ENCODE data around the gene FBXL3. TPM values are rescaled to one million over a fixed set of nuclear protein-coding genes. Genes with fewer than 3 reads are reported as not detected.
A peak's percentile ranks its signal among the peaks of the same experiment; 100 is the strongest.

The FBXL3 gene, protein sequence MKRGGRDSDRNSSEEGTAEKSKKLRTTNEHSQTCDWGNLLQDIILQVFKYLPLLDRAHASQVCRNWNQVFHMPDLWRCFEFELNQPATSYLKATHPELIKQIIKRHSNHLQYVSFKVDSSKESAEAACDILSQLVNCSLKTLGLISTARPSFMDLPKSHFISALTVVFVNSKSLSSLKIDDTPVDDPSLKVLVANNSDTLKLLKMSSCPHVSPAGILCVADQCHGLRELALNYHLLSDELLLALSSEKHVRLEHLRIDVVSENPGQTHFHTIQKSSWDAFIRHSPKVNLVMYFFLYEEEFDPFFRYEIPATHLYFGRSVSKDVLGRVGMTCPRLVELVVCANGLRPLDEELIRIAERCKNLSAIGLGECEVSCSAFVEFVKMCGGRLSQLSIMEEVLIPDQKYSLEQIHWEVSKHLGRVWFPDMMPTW
- 32.8 and 33.1 TPM in 2 replicates for polyA plus RNA-seq (2013)

- peaks cover 22% of the 10 kb centered on the region for H3K79me2 ChIP-seq (ENCODE audit: control insufficient read depth, insufficient read depth, low read length, poor library complexity)
- no peaks in the 10 kb centered on the region for H3K27me3 ChIP-seq (ENCODE audit: insufficient read depth, low read length)
- peak; percentile 81 to 91 for DNase-seq
- H3K27ac ChIP-seq (ENCODE audit: low read depth, low read length), result peak within 1 kb of the TSS; percentile 91
- peak within 1 kb of the TSS; percentile 88 for H3K4me2 ChIP-seq (ENCODE audit: low read length)
- H3K23ac ChIP-seq (ENCODE audit: low read length), result no peak within 1 kb of the TSS
- H2BK120ac ChIP-seq (ENCODE audit: insufficient read depth, low read length, poor library complexity), result peak within 1 kb of the TSS; percentile 99
- H2BK5ac ChIP-seq (ENCODE audit: low read depth, low read length, poor library complexity), result peak within 1 kb of the TSS; percentile 97
- H3K18ac ChIP-seq (ENCODE audit: low read length), result peak within 1 kb of the TSS; percentile 99
- H3K79me1 ChIP-seq (ENCODE audit: low read length), result peaks cover 19% of the 10 kb centered on the region
- H3K4ac ChIP-seq (ENCODE audit: low read depth, low read length), result peak within 1 kb of the TSS; percentile 97
- H3K4me3 ChIP-seq (ENCODE audit: low read depth, low read length), result peak within 1 kb of the TSS; percentile 89
- WGBS (ENCODE audit: extremely low coverage, insufficient coverage, insufficient read length), result no CpG with 5 or more reads among the region's 74 CpGs
- peak within 1 kb of the TSS; percentile 84 for H3K9ac ChIP-seq (ENCODE audit: low read length)
- peak within 1 kb of the TSS; percentile 99 for H4K8ac ChIP-seq (ENCODE audit: low read depth, low read length)
- peaks cover 5 to 20% of the 10 kb centered on the region in 2 experiments for H3K4me1 ChIP-seq (ENCODE audit: control insufficient read depth in 1 of 2, insufficient read depth in 2 of 2, low read length in 2 of 2)
- H2BK12ac ChIP-seq (ENCODE audit: low read length), result peak within 1 kb of the TSS; percentile 23
- H2AFZ ChIP-seq (ENCODE audit: insufficient read depth, low read length, poor library complexity), result peak within 1 kb of the TSS; percentile 97
- H4K91ac ChIP-seq (ENCODE audit: low read depth, low read length), result peak within 1 kb of the TSS; percentile 100
- H4K12ac ChIP-seq (ENCODE audit: low read depth, low read length), result peak within 1 kb of the TSS; percentile 99
- H3K9me3 ChIP-seq (ENCODE audit: insufficient read depth, low read depth, low read length), result no peaks in the 10 kb centered on the region
- peak within 1 kb of the TSS; percentile 93 for H2AK5ac ChIP-seq (ENCODE audit: low read length)
- H3K36me3 ChIP-seq (ENCODE audit: control insufficient read depth in 1 of 2, insufficient read depth in 2 of 2, low read length in 2 of 2), result no peaks in the 10 kb centered on the region
- peak within 1 kb of the TSS; percentile 99 for H3K14ac ChIP-seq (ENCODE audit: low read length)
These were observed at the start of gene FBXL3 for GRCh38 chr13:77026861-77027621. FBXL3 (minus strand) TSS chr13:77027159; CDS start chr13:77021860, 5,299 bp downstream.

DNA sequence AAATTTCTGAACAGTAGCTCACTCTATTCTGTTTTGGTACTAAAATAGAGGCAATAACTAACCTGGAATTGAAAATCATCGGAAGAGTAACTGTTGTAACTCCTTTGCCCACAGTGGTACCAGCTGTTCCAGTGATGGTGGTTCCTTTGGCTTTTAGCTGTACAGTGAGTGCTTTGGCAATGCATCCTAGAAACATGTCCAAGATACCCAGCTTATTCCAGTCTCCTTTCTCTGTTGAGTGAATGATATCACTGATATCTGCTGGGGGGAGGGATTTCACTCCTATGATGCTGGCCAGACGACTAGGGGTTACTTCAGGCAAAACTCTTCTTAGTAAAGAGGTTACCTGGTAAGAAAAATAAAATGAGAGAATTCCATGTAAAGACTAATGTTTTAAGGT is 40.6 kb upstream of the FBXL3 start:
- DNase-seq, result no peak
- no peaks in the 10 kb centered on the region for H3K4me1 ChIP-seq (ENCODE audit: control insufficient read depth in 1 of 2, insufficient read depth in 2 of 2, low read length in 2 of 2)
- no peak overlapping the region for H2BK12ac ChIP-seq (ENCODE audit: low read length)
- H2AK5ac ChIP-seq (ENCODE audit: low read length), result no peak overlapping the region
- H3K27me3 ChIP-seq (ENCODE audit: insufficient read depth, low read length), result no peaks in the 10 kb centered on the region
- H3K18ac ChIP-seq (ENCODE audit: low read length), result no peak overlapping the region
- no peak overlapping the region for H3K27ac ChIP-seq (ENCODE audit: low read depth, low read length)
- H2AFZ ChIP-seq (ENCODE audit: insufficient read depth, low read length, poor library complexity), result no peak overlapping the region
- WGBS (ENCODE audit: extremely low coverage, insufficient coverage, insufficient read length), result no CpG with 5 or more reads among the region's 2 CpGs
- peaks cover 4 to 10% of the 10 kb centered on the region in 2 experiments for H3K36me3 ChIP-seq (ENCODE audit: control insufficient read depth in 1 of 2, insufficient read depth in 2 of 2, low read length in 2 of 2)
- H3K14ac ChIP-seq (ENCODE audit: low read length), result no peak overlapping the region
- H3K4ac ChIP-seq (ENCODE audit: low read depth, low read length), result no peak overlapping the region
- no peak overlapping the region for H4K12ac ChIP-seq (ENCODE audit: low read depth, low read length)
- H4K8ac ChIP-seq (ENCODE audit: low read depth, low read length), result no peak overlapping the region
- H3K23ac ChIP-seq (ENCODE audit: low read length), result no peak overlapping the region
- H3K4me3 ChIP-seq (ENCODE audit: low read depth, low read length), result no peak overlapping the region
- no peak overlapping the region for H2BK5ac ChIP-seq (ENCODE audit: low read depth, low read length, poor library complexity)
- no peak overlapping the region for H2BK120ac ChIP-seq (ENCODE audit: insufficient read depth, low read length, poor library complexity)
- no peak overlapping the region for H3K4me2 ChIP-seq (ENCODE audit: low read length)
- no peak overlapping the region for H4K91ac ChIP-seq (ENCODE audit: low read depth, low read length)
- no peaks in the 10 kb centered on the region for H3K79me1 ChIP-seq (ENCODE audit: low read length)
- H3K9me3 ChIP-seq (ENCODE audit: insufficient read depth, low read depth, low read length), result no peaks in the 10 kb centered on the region
- H3K9ac ChIP-seq (ENCODE audit: low read length), result no peak overlapping the region
- no peaks in the 10 kb centered on the region for H3K79me2 ChIP-seq (ENCODE audit: control insufficient read depth, insufficient read depth, low read length, poor library complexity)

DNA sequence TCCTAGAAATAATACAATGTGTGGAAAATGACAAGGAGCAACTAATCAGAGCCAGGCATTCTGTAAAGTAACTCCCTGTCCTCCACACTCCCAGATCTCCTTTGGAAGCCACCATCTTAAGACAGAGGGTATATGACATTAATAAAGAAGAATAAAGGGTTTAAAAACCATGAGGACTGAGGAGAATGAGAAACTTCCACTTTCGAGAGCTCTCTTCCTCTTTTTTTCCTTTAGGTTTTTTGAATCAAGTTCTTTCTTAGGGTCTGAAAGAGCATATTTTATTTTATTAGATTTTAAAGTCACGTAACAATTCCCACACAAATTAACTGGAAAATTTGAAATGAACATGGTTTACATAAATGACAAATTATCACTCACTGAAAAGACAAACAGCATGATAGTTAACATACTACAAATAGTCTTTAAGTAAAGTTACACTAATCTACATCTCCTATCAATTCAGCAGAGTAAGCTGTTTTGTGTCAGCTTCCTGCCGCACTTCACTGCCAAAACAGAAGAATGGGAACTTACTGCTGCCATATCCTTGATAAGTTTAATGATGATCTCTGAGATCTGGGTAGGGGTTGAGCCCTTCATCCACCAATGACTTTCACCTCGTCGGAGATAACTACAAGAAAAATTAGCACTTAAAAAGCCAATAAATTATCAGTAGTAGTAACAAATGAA is 38.6 kb upstream of the FBXL3 start:
- H3K9me3 ChIP-seq (ENCODE audit: insufficient read depth, low read depth, low read length), result no peaks in the 10 kb centered on the region
- H3K14ac ChIP-seq (ENCODE audit: low read length), result no peak overlapping the region
- H3K27ac ChIP-seq (ENCODE audit: low read depth, low read length), result no peak overlapping the region
- H3K9ac ChIP-seq (ENCODE audit: low read length), result no peak overlapping the region
- peaks cover 4 to 11% of the 10 kb centered on the region in 2 experiments for H3K36me3 ChIP-seq (ENCODE audit: control insufficient read depth in 1 of 2, insufficient read depth in 2 of 2, low read length in 2 of 2)
- no peak overlapping the region for H2AFZ ChIP-seq (ENCODE audit: insufficient read depth, low read length, poor library complexity)
- no peak for DNase-seq
- no peak overlapping the region for H2BK120ac ChIP-seq (ENCODE audit: insufficient read depth, low read length, poor library complexity)
- no peak overlapping the region for H2BK12ac ChIP-seq (ENCODE audit: low read length)
- H2BK5ac ChIP-seq (ENCODE audit: low read depth, low read length, poor library complexity), result no peak overlapping the region
- H2AK5ac ChIP-seq (ENCODE audit: low read length), result no peak overlapping the region
- H3K23ac ChIP-seq (ENCODE audit: low read length), result no peak overlapping the region
- H3K4me3 ChIP-seq (ENCODE audit: low read depth, low read length), result no peak overlapping the region
- H4K91ac ChIP-seq (ENCODE audit: low read depth, low read length), result no peak overlapping the region
- H3K4ac ChIP-seq (ENCODE audit: low read depth, low read length), result no peak overlapping the region
- H4K12ac ChIP-seq (ENCODE audit: low read depth, low read length), result no peak overlapping the region
- WGBS (ENCODE audit: extremely low coverage, insufficient coverage, insufficient read length), result no CpG with 5 or more reads among the region's 5 CpGs
- H4K8ac ChIP-seq (ENCODE audit: low read depth, low read length), result no peak overlapping the region
- no peak overlapping the region for H3K18ac ChIP-seq (ENCODE audit: low read length)
- no peaks in the 10 kb centered on the region for H3K27me3 ChIP-seq (ENCODE audit: insufficient read depth, low read length)
- no peaks in the 10 kb centered on the region for H3K79me1 ChIP-seq (ENCODE audit: low read length)
- H3K4me1 ChIP-seq (ENCODE audit: control insufficient read depth in 1 of 2, insufficient read depth in 2 of 2, low read length in 2 of 2), result no peaks in the 10 kb centered on the region
- H3K79me2 ChIP-seq (ENCODE audit: control insufficient read depth, insufficient read depth, low read length, poor library complexity), result no peaks in the 10 kb centered on the region
- no peak overlapping the region for H3K4me2 ChIP-seq (ENCODE audit: low read length)

- Histone ChIP-seq H3K4me1 (ENCODE audit: control insufficient read depth in 1 of 2, insufficient read depth in 2 of 2, low read length in 2 of 2) (no peaks in the 10 kb centered on the region), H3K36me3 (ENCODE audit: control insufficient read depth in 1 of 2, insufficient read depth in 2 of 2, low read length in 2 of 2) (peaks cover 4 to 7% of the 10 kb centered on the region in 2 experiments), H2AK5ac (ENCODE audit: low read length) (no peak overlapping the region), H3K79me2 (ENCODE audit: control insufficient read depth, insufficient read depth, low read length, poor library complexity) (no peaks in the 10 kb centered on the region), H3K4me2 (ENCODE audit: low read length) (no peak overlapping the region), H3K27me3 (ENCODE audit: insufficient read depth, low read length) (no peaks in the 10 kb centered on the region), H4K91ac (ENCODE audit: low read depth, low read length) (no peak overlapping the region), H2BK5ac (ENCODE audit: low read depth, low read length, poor library complexity) (no peak overlapping the region), H3K14ac (ENCODE audit: low read length) (no peak overlapping the region), H3K4ac (ENCODE audit: low read depth, low read length) (no peak overlapping the region), H2AFZ (ENCODE audit: insufficient read depth, low read length, poor library complexity) (no peak overlapping the region), H3K23ac (ENCODE audit: low read length) (no peak overlapping the region), H3K9ac (ENCODE audit: low read length) (no peak overlapping the region), H3K9me3 (ENCODE audit: insufficient read depth, low read depth, low read length) (no peaks in the 10 kb centered on the region), H2BK120ac (ENCODE audit: insufficient read depth, low read length, poor library complexity) (no peak overlapping the region), H2BK12ac (ENCODE audit: low read length) (no peak overlapping the region), H3K27ac (ENCODE audit: low read depth, low read length) (no peak overlapping the region), H4K12ac (ENCODE audit: low read depth, low read length) (no peak overlapping the region), H3K79me1 (ENCODE audit: low read length) (no peaks in the 10 kb centered on the region), H3K18ac (ENCODE audit: low read length) (no peak overlapping the region), H3K4me3 (ENCODE audit: low read depth, low read length) (no peak overlapping the region), H4K8ac (ENCODE audit: low read depth, low read length) (no peak overlapping the region)
- DNase-seq, result no peak
- no CpG with 5 or more reads among the region's 1 CpG for WGBS (ENCODE audit: extremely low coverage, insufficient coverage, insufficient read length)
These were observed 35.1 kb upstream of the FBXL3 start for GRCh38 chr13:77062097-77062496.
